Measurements from ENCODE around the gene SON.
A peak's percentile ranks its signal among the peaks of the same experiment; 100 is the strongest.
"Not testable (repeated sequence)": the region's sequence is repeated elsewhere in the genome, so short reads cannot be mapped to it uniquely, and the experiment has no call there.

Gene SON, protein sequence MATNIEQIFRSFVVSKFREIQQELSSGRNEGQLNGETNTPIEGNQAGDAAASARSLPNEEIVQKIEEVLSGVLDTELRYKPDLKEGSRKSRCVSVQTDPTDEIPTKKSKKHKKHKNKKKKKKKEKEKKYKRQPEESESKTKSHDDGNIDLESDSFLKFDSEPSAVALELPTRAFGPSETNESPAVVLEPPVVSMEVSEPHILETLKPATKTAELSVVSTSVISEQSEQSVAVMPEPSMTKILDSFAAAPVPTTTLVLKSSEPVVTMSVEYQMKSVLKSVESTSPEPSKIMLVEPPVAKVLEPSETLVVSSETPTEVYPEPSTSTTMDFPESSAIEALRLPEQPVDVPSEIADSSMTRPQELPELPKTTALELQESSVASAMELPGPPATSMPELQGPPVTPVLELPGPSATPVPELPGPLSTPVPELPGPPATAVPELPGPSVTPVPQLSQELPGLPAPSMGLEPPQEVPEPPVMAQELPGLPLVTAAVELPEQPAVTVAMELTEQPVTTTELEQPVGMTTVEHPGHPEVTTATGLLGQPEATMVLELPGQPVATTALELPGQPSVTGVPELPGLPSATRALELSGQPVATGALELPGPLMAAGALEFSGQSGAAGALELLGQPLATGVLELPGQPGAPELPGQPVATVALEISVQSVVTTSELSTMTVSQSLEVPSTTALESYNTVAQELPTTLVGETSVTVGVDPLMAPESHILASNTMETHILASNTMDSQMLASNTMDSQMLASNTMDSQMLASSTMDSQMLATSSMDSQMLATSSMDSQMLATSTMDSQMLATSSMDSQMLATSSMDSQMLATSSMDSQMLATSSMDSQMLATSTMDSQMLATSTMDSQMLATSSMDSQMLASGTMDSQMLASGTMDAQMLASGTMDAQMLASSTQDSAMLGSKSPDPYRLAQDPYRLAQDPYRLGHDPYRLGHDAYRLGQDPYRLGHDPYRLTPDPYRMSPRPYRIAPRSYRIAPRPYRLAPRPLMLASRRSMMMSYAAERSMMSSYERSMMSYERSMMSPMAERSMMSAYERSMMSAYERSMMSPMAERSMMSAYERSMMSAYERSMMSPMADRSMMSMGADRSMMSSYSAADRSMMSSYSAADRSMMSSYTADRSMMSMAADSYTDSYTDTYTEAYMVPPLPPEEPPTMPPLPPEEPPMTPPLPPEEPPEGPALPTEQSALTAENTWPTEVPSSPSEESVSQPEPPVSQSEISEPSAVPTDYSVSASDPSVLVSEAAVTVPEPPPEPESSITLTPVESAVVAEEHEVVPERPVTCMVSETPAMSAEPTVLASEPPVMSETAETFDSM (N-terminal part only)

GRCh38 chr21:33542640-33543504 is at the start of gene SON:
Gene SON (plus strand): TSS chr21:33543038. CDS start chr21:33543093, 55 bp downstream.
- peak; percentile 97 for DNase-seq (ENCODE audit: extremely low spot score)
- POLR2A ChIA-PET = interaction anchor here (0.6 to 1.5 kb wide), 4 partner anchors 9 to 46 kb away, joined by 3 to 6 read pairs (median 4); partner anchors contain the start of gene DONSON
- TF ChIP-seq, protein P1, sequence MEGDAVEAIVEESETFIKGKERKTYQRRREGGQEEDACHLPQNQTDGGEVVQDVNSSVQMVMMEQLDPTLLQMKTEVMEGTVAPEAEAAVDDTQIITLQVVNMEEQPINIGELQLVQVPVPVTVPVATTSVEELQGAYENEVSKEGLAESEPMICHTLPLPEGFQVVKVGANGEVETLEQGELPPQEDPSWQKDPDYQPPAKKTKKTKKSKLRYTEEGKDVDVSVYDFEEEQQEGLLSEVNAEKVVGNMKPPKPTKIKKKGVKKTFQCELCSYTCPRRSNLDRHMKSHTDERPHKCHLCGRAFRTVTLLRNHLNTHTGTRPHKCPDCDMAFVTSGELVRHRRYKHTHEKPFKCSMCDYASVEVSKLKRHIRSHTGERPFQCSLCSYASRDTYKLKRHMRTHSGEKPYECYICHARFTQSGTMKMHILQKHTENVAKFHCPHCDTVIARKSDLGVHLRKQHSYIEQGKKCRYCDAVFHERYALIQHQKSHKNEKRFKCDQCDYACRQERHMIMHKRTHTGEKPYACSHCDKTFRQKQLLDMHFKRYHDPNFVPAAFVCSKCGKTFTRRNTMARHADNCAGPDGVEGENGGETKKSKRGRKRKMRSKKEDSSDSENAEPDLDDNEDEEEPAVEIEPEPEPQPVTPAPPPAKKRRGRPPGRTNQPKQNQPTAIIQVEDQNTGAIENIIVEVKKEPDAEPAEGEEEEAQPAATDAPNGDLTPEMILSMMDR (IDR thresholded peaks at IDR 0.05; ENCODE audit: control extremely low read depth, extremely low read depth, low read depth, missing control alignments) = no peak
- CTCF ChIA-PET = interaction anchor here (0.7 to 3.2 kb wide), 3 partner anchors 15 to 63 kb away, joined by 3 to 12 read pairs (median 4); no protein-coding TSS in a partner anchor

GRCh38 chr21:33493756-33494155 is 49.1 kb upstream of the SON start:
- TF ChIP-seq, protein P1 (IDR thresholded peaks at IDR 0.05; ENCODE audit: control extremely low read depth, extremely low read depth, low read depth, missing control alignments) = no peak
- POLR2A ChIA-PET = no interaction called here
- no peak for DNase-seq (ENCODE audit: extremely low spot score)
- CTCF ChIA-PET = no interaction called here

DNA sequence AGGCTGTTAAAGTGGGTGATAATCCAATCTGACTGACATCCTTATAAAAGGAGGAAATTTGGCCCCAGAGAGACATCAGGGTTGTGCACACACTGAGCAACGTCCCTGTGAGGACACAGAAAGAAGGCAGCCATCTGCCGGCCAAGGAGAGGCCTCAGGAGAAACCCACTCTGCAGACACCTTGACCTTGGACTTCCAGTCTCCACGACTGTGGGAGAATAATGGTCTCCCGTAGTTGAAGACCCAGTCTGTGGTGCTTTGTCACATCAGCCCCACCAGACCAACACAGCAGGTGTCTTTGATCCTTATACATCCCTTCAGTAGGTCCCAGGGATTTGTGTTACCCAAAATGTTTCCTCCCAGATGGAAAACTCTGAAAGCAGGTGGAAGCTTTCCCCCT is 47.1 kb upstream of the SON start:
- DNase-seq (ENCODE audit: extremely low spot score) = no peak
- TF ChIP-seq, protein P1 (IDR thresholded peaks at IDR 0.05; ENCODE audit: control extremely low read depth, extremely low read depth, low read depth, missing control alignments) = no peak
- ChIA-PET POLR2A (no interaction called here), CTCF (interaction anchor here (1.0 to 2.4 kb wide), 2 partner anchors 8 to 16 kb away, joined by 3 to 8 read pairs; partner anchors contain the start of gene TMEM50B)

GRCh38 chr21:33496345-33496744 is 46.5 kb upstream of the SON start:
- TF ChIP-seq, protein P1 (IDR thresholded peaks at IDR 0.05; ENCODE audit: control extremely low read depth, extremely low read depth, low read depth, missing control alignments) = no peak
- DNase-seq (ENCODE audit: extremely low spot score) = no peak
- ChIA-PET POLR2A (interaction anchor here (1.5 kb wide), 1 partner anchor 16 kb away, joined by 6 read pairs; the partner anchor contains the start of gene TMEM50B), CTCF (interaction anchor here (2.4 kb wide), 1 partner anchor 16 kb away, joined by 8 read pairs; the partner anchor contains the start of gene TMEM50B)

GRCh38 chr21:33505833-33506232 is 37.0 kb upstream of the SON start:
- ChIA-PET POLR2A (no interaction called here), CTCF (interaction anchor here (0.9 to 1.5 kb wide), 3 partner anchors 11 to 144 kb away, joined by 3 to 5 read pairs (median 4); partner anchors contain the start of gene TMEM50B)
- DNase-seq (ENCODE audit: extremely low spot score) = no peak
- TF ChIP-seq, protein P1 (IDR thresholded peaks at IDR 0.05; ENCODE audit: control extremely low read depth, extremely low read depth, low read depth, missing control alignments) = no peak

GRCh38 chr21:33507003-33507402 is 35.8 kb upstream of the SON start:
- POLR2A ChIA-PET; DNase-seq (ENCODE audit: extremely low spot score): not testable (repeated sequence)
- CTCF ChIA-PET = interaction anchor here (1.2 to 1.5 kb wide), 2 partner anchors 27 to 146 kb away, joined by 3 to 5 read pairs; partner anchors contain the start of gene TMEM50B

Measured in GM10248 (cell line).